H9 (cell line): ENCODE measurements around the gene KLF11. TPM values are rescaled to one million over a fixed set of nuclear protein-coding genes. Genes with fewer than 3 reads are reported as not detected.

Source experiments
- DNase-seq: peaks from one replicate; pipeline ENCODE4 v3.0.0-alpha.2; 2017
- H2AFZ ChIP-seq: one replicate; pipeline ENCODE4 v1.6.1; 2013; ENCODE audit warnings: mild to moderate bottlenecking, low read length, control low read depth, moderate library complexity
- H2AK5ac ChIP-seq: 2 replicates; pipeline ENCODE4 v1.6.1; 2013; ENCODE audit warnings: low read length, control low read depth, mixed read lengths; ENCODE audit not compliant: insufficient read length
- H2BK120ac ChIP-seq: one replicate; pipeline ENCODE4 v1.6.1; 2013; ENCODE audit warnings: low read depth, mild to moderate bottlenecking, low read length, control low read depth, inconsistent platforms; ENCODE audit not compliant: poor library complexity, severe bottlenecking
- H2BK12ac ChIP-seq: 2 replicates; pipeline ENCODE4 v1.6.1; 2013; ENCODE audit warnings: low read length, control low read depth, mixed read lengths, low read depth; ENCODE audit not compliant: insufficient read length
- H2BK15ac ChIP-seq: 2 replicates; pipeline ENCODE4 v1.6.1; 2013; ENCODE audit warnings: low read depth, low read length, control low read depth
- H2BK20ac ChIP-seq: one replicate; pipeline ENCODE4 v1.6.1; 2013; ENCODE audit warnings: low read depth, mild to moderate bottlenecking, low read length, control low read depth, inconsistent platforms; ENCODE audit not compliant: poor library complexity, severe bottlenecking
- H2BK5ac ChIP-seq: 2 replicates; pipeline ENCODE4 v1.6.1; 2013; ENCODE audit warnings: low read length, control low read depth, mixed read lengths; ENCODE audit not compliant: insufficient read length
- H3K14ac ChIP-seq: 2 replicates; pipeline ENCODE4 v1.6.1; 2013; ENCODE audit warnings: low read length, control low read depth; ENCODE audit not compliant: insufficient read depth
- H3K18ac ChIP-seq: 2 replicates; pipeline ENCODE4 v1.6.1; 2013; ENCODE audit warnings: low read depth, mild to moderate bottlenecking, mixed read lengths, low read length, control low read depth; ENCODE audit not compliant: insufficient read length
- H3K23ac ChIP-seq: 2 replicates; pipeline ENCODE4 v1.6.1; 2013; ENCODE audit warnings: low read length, control low read depth, mixed read lengths, low read depth; ENCODE audit not compliant: insufficient read length
- H3K23me2 ChIP-seq: 2 replicates; pipeline ENCODE4 v1.6.1; 2013; ENCODE audit warnings: low read depth, mild to moderate bottlenecking, mixed read lengths, low read length, control low read depth; ENCODE audit not compliant: insufficient read length, poor library complexity, severe bottlenecking
- H3K27ac ChIP-seq: 2 replicates; pipeline ENCODE4 v1.5.1; 2013; ENCODE audit warnings: low read length, control low read depth, mixed read lengths, low read depth; ENCODE audit not compliant: insufficient read length
- H3K27me3 ChIP-seq: 2 replicates; pipeline ENCODE4 v1.6.1; 2013; ENCODE audit warnings: low read length, control low read depth, inconsistent platforms; ENCODE audit not compliant: insufficient read depth
- H3K4ac ChIP-seq: 2 replicates; pipeline ENCODE4 v1.6.1; 2013; ENCODE audit warnings: low read depth, mild to moderate bottlenecking, control low read depth, inconsistent platforms, low read length, moderate library complexity
- H3K4me1 ChIP-seq: 2 replicates; pipeline ENCODE4 v1.6.1; 2013; ENCODE audit warnings: low read length, control low read depth, inconsistent platforms; ENCODE audit not compliant: insufficient read depth
- H3K4me2 ChIP-seq: 2 replicates; pipeline ENCODE4 v1.6.1; 2013; ENCODE audit warnings: low read length, control low read depth, mixed read lengths; ENCODE audit not compliant: insufficient read length, insufficient read depth
- H3K56ac ChIP-seq: 2 replicates; pipeline ENCODE4 v1.6.1; 2013; ENCODE audit warnings: low read depth, mild to moderate bottlenecking, mixed read lengths, low read length, control low read depth; ENCODE audit not compliant: insufficient read length
- H3K79me1 ChIP-seq: 2 replicates; pipeline ENCODE4 v1.6.1; 2013; ENCODE audit warnings: low read depth, mild to moderate bottlenecking, moderate library complexity, low read length, control low read depth, inconsistent platforms; ENCODE audit not compliant: insufficient read depth, poor library complexity, severe bottlenecking
- H3K79me2 ChIP-seq: 2 replicates; pipeline ENCODE4 v1.6.1; 2013; ENCODE audit warnings: low read length, control low read depth, inconsistent platforms; ENCODE audit not compliant: insufficient read depth
- H3K9ac ChIP-seq: 2 replicates; pipeline ENCODE4 v1.6.1; 2013; ENCODE audit warnings: low read length, control low read depth, mixed read lengths; ENCODE audit not compliant: insufficient read length; ENCODE audit errors: extremely low read depth
- H3K9me3 ChIP-seq: one replicate; pipeline ENCODE4 v1.6.1; 2013; ENCODE audit warnings: low read depth, low read length, inconsistent platforms; ENCODE audit not compliant: control insufficient read depth
- H3T11ph ChIP-seq: one replicate; pipeline ENCODE4 v1.6.1; 2013; ENCODE audit warnings: mild to moderate bottlenecking, low read length, control low read depth, inconsistent platforms
- H4K20me1 ChIP-seq: one replicate; pipeline ENCODE4 v1.6.1; 2013; ENCODE audit not compliant: control insufficient read depth, insufficient read length, insufficient read depth
- H4K5ac ChIP-seq: 2 replicates; pipeline ENCODE4 v1.6.1; 2013; ENCODE audit warnings: low read depth, mild to moderate bottlenecking, mixed read lengths, low read length, control low read depth; ENCODE audit not compliant: insufficient read length
- H4K8ac ChIP-seq: replicated peaks from 2 replicates; pipeline ENCODE4 v1.6.1; 2013; ENCODE audit warnings: low read length, control low read depth, mixed read lengths, low read depth; ENCODE audit not compliant: insufficient read length
- H4K91ac ChIP-seq: 2 replicates; pipeline ENCODE4 v1.6.1; 2013; ENCODE audit warnings: low read depth, mild to moderate bottlenecking, moderate library complexity, mixed read lengths, low read length, control low read depth; ENCODE audit not compliant: insufficient read length
- H3K27ac Mint-ChIP-seq, 3 experiments: 2 replicates in 2 of 3; 3 replicates in 1 of 3; pipeline ENCODE4 v1.8.0; 2020 to 2021; ENCODE audit warnings: mixed read lengths in 3 of 3, mild to moderate bottlenecking in 1 of 3, moderate library complexity in 1 of 3
- H3K27me3 Mint-ChIP-seq: 2 replicates; pipeline ENCODE4 v1.8.0; 2021; ENCODE audit warnings: low read depth, mild to moderate bottlenecking, moderate library complexity, mixed read lengths
- H3K36me3 Mint-ChIP-seq, 3 experiments: 2 replicates in 2 of 3; 3 replicates in 1 of 3; pipeline ENCODE4 v1.8.0; 2020 to 2021; ENCODE audit warnings: low read depth in 3 of 3, mixed read lengths in 3 of 3; ENCODE audit not compliant: insufficient read depth in 1 of 3
- H3K4me1 Mint-ChIP-seq, 2 experiments: 2 replicates each; pipeline ENCODE4 v1.8.0; 2020; ENCODE audit warnings: mixed read lengths in 2 of 2
- H3K4me3 Mint-ChIP-seq, 2 experiments: 2 replicates in 1 of 2; 3 replicates in 1 of 2; pipeline ENCODE4 v1.8.0; 2020 to 2021; ENCODE audit warnings: mild to moderate bottlenecking in 2 of 2, mixed read lengths in 2 of 2, moderate library complexity in 1 of 2
- H3K9me3 Mint-ChIP-seq, 2 experiments: 2 replicates in 1 of 2; 3 replicates in 1 of 2; pipeline ENCODE4 v1.8.0; 2020; ENCODE audit warnings: mild to moderate bottlenecking in 2 of 2, mixed read lengths in 2 of 2, moderate library complexity in 1 of 2
- CTCF ChIP-seq: fragments of 200-600 bp; sonication (generic); conservative IDR thresholded peaks from 3 replicates; pipeline ENCODE4 v1.8.0; 2021; ENCODE audit warnings: antibody characterized with exemption, mild to moderate bottlenecking
- WGBS: extraction: QIAGEN DNeasy Blood & Tissue Kit; methylation state at CpG from one replicate; pipeline ENCODE4 v1.1.7; 2013; ENCODE audit warnings: missing lambda C conversion rate, low lambda C conversion rate, mixed read lengths; ENCODE audit not compliant: insufficient read length; ENCODE audit errors: extremely low coverage; 5-methylcytosine and 5-hydroxymethylcytosine counted together
- total RNA-seq: library from RNA; stranded (reverse); gene quantifications from 2 replicates; pipeline ENCODE4 v1.2.1, GENCODE V29; 2021

The KLF11 gene
- total RNA-seq, 1 experiment from 2014 or later: 15.5 TPM

GRCh38 chr2:9999693-10000092 is 43.7 kb upstream of the KLF11 start:
- H2AFZ ChIP-seq: no peak overlapping the region
- no peak overlapping the region for H3K18ac ChIP-seq
- WGBS: no CpG with 5 or more reads among the region's 1 CpG

More at GRCh38 chr2:9999693-10000092, 43.7 kb upstream of the KLF11 start:
- Histone ChIP-seq H3K9ac (no peak overlapping the region), H4K91ac (no peak overlapping the region), H4K5ac (no peak overlapping the region), H2BK15ac (no peak overlapping the region), H3K56ac (no peak overlapping the region), H2BK120ac (no peak overlapping the region), H2AK5ac (no peak overlapping the region), H3K23ac (no peak overlapping the region), H3K9me3 (no peaks in the 10 kb centered on the region), H3K79me2 (no peaks in the 10 kb centered on the region), H4K8ac (no peak overlapping the region), H3K79me1 (no peaks in the 10 kb centered on the region), H4K20me1 (no peaks in the 10 kb centered on the region), H2BK5ac (no peak overlapping the region), H3K14ac (no peak overlapping the region), H3K23me2 (no peaks in the 10 kb centered on the region), H2BK12ac (no peak overlapping the region), H3K4me1 (no peaks in the 10 kb centered on the region; the same call in 1 of the 2 replicates), H3K27ac (no peak overlapping the region), H3K27me3 (no peaks in the 10 kb centered on the region), H3K4me2 (no peak overlapping the region), H2BK20ac (no peak overlapping the region), H3T11ph (no peak overlapping the region), H3K4ac (no peak overlapping the region)
- peaks cover 0 to 5% (median 0%) of the 10 kb centered on the region in 3 experiments; a peak in 1 of 7 replicates for H3K36me3 Mint-ChIP-seq
- no peak for DNase-seq
- peaks cover 6 to 15% of the 10 kb centered on the region in 2 experiments for H3K4me1 Mint-ChIP-seq
- H3K27me3 Mint-ChIP-seq: peaks cover 3% of the 10 kb centered on the region; the same call in 1 of the 2 replicates
- H3K27ac Mint-ChIP-seq: no peak overlapping the region
- no peak for TF ChIP-seq CTCF
- H3K9me3 Mint-ChIP-seq: no peaks in the 10 kb centered on the region
- H3K4me3 Mint-ChIP-seq: no peak overlapping the region
